Coronary artery (tissue), 2 donors: ENCODE results near the gene PLCH2.

Source experiments
- DNase-seq: peaks from one replicate; pipeline ENCODE4 v3.0.0-alpha.2; 2017; ENCODE audit warnings: low spot score
- H3K27ac ChIP-seq, 2 donors: fragments of 200-600 bp; sonication (generic); one replicate each; pipeline ENCODE4 v1.5.1; 2016 to 2019
- H3K4me3 ChIP-seq: fragments of 200-600 bp; sonication (generic); 2 replicates; pipeline ENCODE4 v1.5.1; 2016; ENCODE audit warnings: mild to moderate bottlenecking, moderate library complexity
- TF ChIP-seq, protein P1 (sequence below): fragments of 200-600 bp; sonication (generic); IDR thresholded peaks from one replicate; pipeline ENCODE4 v1.5.1; 2019; ENCODE audit warnings: antibody characterized with exemption

PLCH2 gene

DNA sequence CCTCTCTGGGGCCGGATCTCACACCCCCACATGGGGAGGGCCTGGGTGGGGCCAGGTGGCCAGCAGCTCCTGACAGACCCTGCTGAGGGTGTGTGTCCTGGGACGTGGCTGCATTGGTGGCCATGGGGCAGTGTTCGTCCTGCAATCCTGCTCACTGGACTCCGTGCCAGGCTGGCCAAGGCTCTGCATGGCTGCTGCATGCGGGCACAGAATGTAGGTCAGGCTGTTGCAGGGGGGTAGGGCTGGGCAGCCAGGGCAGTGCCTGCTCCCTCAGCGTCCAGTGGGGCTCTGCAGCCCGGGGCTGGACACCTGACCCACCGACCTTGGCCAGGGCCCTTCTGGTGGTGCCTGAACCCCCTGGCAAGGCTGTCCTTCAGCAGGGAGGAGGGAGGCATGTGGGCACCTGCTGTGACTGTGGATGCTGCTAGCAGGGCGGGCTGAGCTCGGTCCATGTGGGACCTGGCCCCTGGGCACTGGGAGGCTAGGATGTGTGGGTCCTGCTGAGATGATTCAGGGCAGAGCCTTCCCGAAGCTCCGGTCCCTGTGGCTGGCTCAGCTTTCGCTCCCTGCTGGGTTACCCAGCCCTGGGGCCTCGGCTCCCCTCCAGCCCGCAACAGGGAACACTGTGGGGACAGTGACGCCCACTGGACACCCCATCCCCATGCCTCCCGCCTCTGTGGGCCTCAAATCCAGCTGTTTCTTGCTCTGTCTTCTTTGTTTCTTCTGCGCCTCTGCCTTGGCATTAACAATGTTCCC lies 14.9 kb upstream of the PLCH2 start:
- H3K27ac ChIP-seq, result no peak overlapping the region

GRCh38 chr1:2462819-2463218 lies 13.3 kb upstream of the PLCH2 start:
- TF ChIP-seq, protein P1, sequence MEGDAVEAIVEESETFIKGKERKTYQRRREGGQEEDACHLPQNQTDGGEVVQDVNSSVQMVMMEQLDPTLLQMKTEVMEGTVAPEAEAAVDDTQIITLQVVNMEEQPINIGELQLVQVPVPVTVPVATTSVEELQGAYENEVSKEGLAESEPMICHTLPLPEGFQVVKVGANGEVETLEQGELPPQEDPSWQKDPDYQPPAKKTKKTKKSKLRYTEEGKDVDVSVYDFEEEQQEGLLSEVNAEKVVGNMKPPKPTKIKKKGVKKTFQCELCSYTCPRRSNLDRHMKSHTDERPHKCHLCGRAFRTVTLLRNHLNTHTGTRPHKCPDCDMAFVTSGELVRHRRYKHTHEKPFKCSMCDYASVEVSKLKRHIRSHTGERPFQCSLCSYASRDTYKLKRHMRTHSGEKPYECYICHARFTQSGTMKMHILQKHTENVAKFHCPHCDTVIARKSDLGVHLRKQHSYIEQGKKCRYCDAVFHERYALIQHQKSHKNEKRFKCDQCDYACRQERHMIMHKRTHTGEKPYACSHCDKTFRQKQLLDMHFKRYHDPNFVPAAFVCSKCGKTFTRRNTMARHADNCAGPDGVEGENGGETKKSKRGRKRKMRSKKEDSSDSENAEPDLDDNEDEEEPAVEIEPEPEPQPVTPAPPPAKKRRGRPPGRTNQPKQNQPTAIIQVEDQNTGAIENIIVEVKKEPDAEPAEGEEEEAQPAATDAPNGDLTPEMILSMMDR, result no peak
- H3K4me3 ChIP-seq, result no peak overlapping the region
- H3K27ac ChIP-seq, result no peak overlapping the region
- no peak for DNase-seq

More for the DNA sequence above, 14.9 kb upstream of the PLCH2 start:
- TF ChIP-seq, protein P1, result no peak
- DNase-seq, result no peak
- H3K4me3 ChIP-seq, result no peak overlapping the region

DNA sequence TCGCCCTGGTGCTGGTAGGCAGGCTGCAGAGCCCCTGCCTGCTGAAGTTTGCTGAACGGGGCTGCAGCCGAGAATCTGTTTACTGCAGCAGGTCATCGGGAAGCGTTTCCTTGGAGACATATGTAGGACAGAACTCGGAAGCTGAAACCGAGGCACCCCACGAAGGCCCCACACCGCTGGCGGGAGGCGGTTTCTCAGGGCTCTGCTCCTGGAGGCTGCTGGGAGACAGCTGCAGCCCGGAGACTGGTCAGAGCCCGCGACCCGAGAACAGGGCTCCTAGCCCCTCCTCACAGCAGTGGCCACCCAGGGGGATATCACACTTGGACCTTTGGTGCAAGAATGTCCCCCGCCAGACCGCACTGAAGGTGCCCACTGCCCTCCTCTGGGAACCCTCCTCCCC lies 12.7 kb upstream of the PLCH2 start:
- H3K27ac ChIP-seq, result no peak overlapping the region
- no peak overlapping the region for H3K4me3 ChIP-seq
- TF ChIP-seq, protein P1, result no peak
- no peak for DNase-seq

GRCh38 chr1:2465371-2466269 lies 10.5 kb upstream of the PLCH2 start:
- TF ChIP-seq, protein P1, result no peak
- no peak overlapping the region for H3K4me3 ChIP-seq
- no peak for DNase-seq

GRCh38 chr1:2466270-2466665 lies 9.8 kb upstream of the PLCH2 start:
- DNase-seq, result no peak
- H3K4me3 ChIP-seq, result no peak overlapping the region
- TF ChIP-seq, protein P1, result no peak
- H3K27ac ChIP-seq, result no peak overlapping the region

More at GRCh38 chr1:2465371-2466269, 10.5 kb upstream of the PLCH2 start:
- H3K27ac ChIP-seq, result no peak overlapping the region

GRCh38 chr1:2466958-2467554 lies 9.0 kb upstream of the PLCH2 start:
- TF ChIP-seq, protein P1, result no peak
- DNase-seq, result no peak
- Histone ChIP-seq H3K4me3 (no peak overlapping the region), H3K27ac (no peak overlapping the region)
